ENCODE data around the gene CCDC182.

CCDC182 gene

DNA sequence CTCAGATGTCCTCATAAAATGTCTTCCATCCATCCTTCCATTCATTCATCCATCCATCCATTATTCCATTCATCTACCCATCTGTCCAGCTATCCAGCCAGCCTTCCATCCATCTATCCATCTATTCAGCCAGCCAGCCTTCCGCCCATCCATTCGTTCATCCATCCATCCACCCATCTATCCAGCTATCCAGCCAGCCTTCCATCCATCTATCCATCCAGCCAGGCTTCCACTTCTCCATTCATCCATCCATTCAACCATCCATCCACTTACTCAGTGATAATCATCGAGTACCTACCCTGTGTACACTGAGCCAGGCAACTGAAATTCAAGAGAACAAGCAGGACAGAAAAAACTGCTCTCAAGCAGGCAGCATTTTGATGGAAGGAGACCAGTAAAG is 4.6 kb upstream of the CCDC182 start:
- Histone ChIP-seq H3K4me1 (peaks cover 80% of the 10 kb centered on the region), H4K20me1 (no peaks in the 10 kb centered on the region), H3K4me2 (peak overlapping the region; percentile 82), H3K36me3 (no peaks in the 10 kb centered on the region), H3K27ac (peak overlapping the region; percentile 88), H3K27me3 (no peaks in the 10 kb centered on the region), H3K4me3 (peak overlapping the region; percentile 60), H3K9ac (peak overlapping the region; percentile 73), H3K9me3 (no peaks in the 10 kb centered on the region)
- no peak for TF ChIP-seq Cebpa-rat (IDR thresholded peaks at IDR 0.05)

GRCh38 chr17:57747221-57748017 is 2.3 kb upstream of the CCDC182 start:
- H3K4me2 ChIP-seq = peak overlapping the region; percentile 82
- H3K4me1 ChIP-seq = peaks cover 93% of the 10 kb centered on the region
- peak overlapping the region; percentile 73 for H3K9ac ChIP-seq
- no peaks in the 10 kb centered on the region for H3K27me3 ChIP-seq
- H3K27ac ChIP-seq = peak overlapping the region; percentile 88
- H3K4me3 ChIP-seq = peak overlapping the region; percentile 60; the same call in 1 of the 2 replicates
- no peaks in the 10 kb centered on the region for H4K20me1 ChIP-seq
- H3K36me3 ChIP-seq = no peaks in the 10 kb centered on the region
- H3K9me3 ChIP-seq = no peaks in the 10 kb centered on the region
- TF ChIP-seq Cebpa-rat (IDR thresholded peaks at IDR 0.05) = no peak

- no peak overlapping the region for H3K4me3 ChIP-seq
- H3K9ac ChIP-seq = no peak overlapping the region
- TF ChIP-seq Cebpa-rat (IDR thresholded peaks at IDR 0.05) = no peak
- peaks cover 6% of the 10 kb centered on the region for H3K36me3 ChIP-seq
- peaks cover 82% of the 10 kb centered on the region for H3K4me1 ChIP-seq
- peak overlapping the region; percentile 82 for H3K4me2 ChIP-seq
- H3K27ac ChIP-seq = peak overlapping the region; percentile 88; the same call in 1 of the 2 replicates
- H3K27me3 ChIP-seq = no peaks in the 10 kb centered on the region
- peaks cover 3% of the 10 kb centered on the region; the same call in 1 of the 2 replicates for H3K9me3 ChIP-seq
- no peaks in the 10 kb centered on the region for H4K20me1 ChIP-seq
Observed at GRCh38 chr17:57746221-57746620, 1.1 kb upstream of the CCDC182 start.

DNA sequence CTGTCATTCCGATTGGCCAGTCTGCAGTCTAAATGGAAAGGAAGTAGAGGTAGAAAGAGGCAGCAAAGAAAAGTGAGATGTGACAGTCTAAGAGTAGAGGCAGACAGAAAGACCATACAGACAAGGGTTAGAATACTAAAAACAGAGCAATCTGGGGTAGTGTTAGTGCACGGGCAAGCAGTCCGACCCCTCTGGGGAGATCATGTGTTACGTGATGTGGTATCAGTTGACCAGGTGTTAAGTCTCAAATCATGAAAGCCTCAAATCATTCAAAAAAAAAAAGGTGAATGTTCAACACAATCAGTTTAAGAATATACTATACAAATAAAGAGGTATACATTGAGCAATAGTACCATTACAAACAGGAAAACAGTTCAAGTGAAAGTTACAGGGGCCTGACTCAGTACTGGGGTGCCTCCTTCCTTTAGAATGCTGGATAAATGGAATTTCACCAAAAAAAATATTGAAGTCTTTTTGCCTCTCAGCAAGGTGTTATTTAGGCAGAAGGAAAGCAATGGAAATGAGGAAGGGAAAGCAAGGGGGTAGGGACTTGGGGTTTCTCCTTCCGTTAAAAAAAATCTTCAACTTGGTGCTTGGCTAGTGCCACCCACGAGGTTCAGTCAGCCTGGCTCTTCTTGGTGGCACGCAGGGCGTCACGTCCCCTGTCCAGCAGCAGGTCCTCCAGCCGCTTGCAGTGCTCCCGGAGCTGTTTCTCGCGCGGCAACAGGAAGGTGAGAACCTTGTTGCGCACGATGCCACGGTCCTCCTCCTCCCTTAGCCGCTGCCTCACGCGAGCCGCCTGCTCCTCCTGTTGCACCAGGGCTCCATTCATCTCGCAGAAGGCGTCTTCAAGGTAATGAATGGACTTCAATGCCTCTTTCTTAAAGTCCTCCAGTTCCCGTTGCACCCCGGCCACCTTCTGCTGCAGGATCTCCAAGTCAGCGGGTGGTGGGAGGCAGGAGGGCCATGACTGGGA is 616 bp downstream of the CCDC182 start:
- Histone ChIP-seq H4K20me1 (no peaks in the 10 kb centered on the region), H3K9me3 (peaks cover 6% of the 10 kb centered on the region; the same call in 1 of the 2 replicates), H3K4me2 (peak overlapping the region; percentile 82), H3K27ac (peak overlapping the region; percentile 29; the same call in 1 of the 2 replicates), H3K27me3 (no peaks in the 10 kb centered on the region), H3K36me3 (peaks cover 17% of the 10 kb centered on the region), H3K4me1 (peaks cover 82% of the 10 kb centered on the region), H3K4me3 (no peak overlapping the region), H3K9ac (no peak overlapping the region)
- TF ChIP-seq Cebpa-rat (IDR thresholded peaks at IDR 0.05) = no peak

- no peak for TF ChIP-seq Cebpa-rat (IDR thresholded peaks at IDR 0.05)
- peaks cover 13% of the 10 kb centered on the region for H3K9me3 ChIP-seq
- H3K4me1 ChIP-seq = peaks cover 58% of the 10 kb centered on the region
- no peak overlapping the region for H3K4me3 ChIP-seq
- H3K36me3 ChIP-seq = peaks cover 30% of the 10 kb centered on the region
- no peaks in the 10 kb centered on the region for H3K27me3 ChIP-seq
- H3K4me2 ChIP-seq = peak overlapping the region; percentile 25
- no peak overlapping the region for H3K27ac ChIP-seq
- no peak overlapping the region for H3K9ac ChIP-seq
- H4K20me1 ChIP-seq = no peaks in the 10 kb centered on the region
Observed at GRCh38 chr17:57740235-57740528, 4.9 kb downstream of the CCDC182 start.

DNA sequence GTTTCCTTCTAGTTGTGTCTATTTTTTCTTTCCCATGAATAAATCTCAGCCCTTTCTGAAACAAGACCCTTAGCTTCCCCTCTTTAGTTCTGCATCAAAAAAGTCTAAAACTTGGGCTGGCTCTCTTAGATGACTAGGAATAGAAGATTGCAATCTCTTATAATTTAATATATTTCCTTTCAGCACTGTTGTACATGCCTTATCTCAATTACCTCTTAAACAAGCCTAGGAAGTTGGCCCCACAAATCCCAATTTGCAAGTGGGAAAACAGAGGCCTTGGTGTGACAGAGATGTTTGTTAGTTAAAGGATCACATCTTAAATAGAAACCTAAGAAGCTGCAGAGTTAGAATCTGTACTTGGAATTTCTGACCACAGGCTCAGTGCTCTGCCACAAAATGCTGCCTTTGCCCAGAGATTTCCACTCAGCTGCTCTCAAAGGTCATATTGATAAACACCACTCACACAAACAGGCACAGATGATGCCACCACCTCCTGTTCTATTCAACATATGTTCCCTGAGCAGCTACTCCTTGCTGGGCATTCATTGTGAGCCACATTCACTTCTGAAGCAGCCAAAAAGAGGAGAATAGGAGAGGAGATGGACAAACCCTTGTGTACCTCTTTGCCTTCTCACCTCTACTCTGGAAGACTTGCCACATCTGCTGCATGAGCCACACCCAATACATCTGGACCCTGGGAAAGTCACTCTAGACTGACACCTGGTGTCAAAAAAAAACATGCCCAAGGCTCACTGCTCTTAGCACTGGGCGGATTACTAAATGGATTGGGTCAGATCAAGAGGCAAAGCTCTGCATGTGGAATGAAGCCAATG is 5.5 kb downstream of the CCDC182 start:
- Histone ChIP-seq H3K4me1 (peaks cover 58% of the 10 kb centered on the region), H3K9ac (no peak overlapping the region), H3K4me2 (peak overlapping the region; percentile 25), H4K20me1 (no peaks in the 10 kb centered on the region), H3K9me3 (peaks cover 13% of the 10 kb centered on the region), H3K27me3 (no peaks in the 10 kb centered on the region), H3K36me3 (peaks cover 30% of the 10 kb centered on the region), H3K4me3 (no peak overlapping the region), H3K27ac (no peak overlapping the region)
- no peak for TF ChIP-seq Cebpa-rat (IDR thresholded peaks at IDR 0.05)

DNA sequence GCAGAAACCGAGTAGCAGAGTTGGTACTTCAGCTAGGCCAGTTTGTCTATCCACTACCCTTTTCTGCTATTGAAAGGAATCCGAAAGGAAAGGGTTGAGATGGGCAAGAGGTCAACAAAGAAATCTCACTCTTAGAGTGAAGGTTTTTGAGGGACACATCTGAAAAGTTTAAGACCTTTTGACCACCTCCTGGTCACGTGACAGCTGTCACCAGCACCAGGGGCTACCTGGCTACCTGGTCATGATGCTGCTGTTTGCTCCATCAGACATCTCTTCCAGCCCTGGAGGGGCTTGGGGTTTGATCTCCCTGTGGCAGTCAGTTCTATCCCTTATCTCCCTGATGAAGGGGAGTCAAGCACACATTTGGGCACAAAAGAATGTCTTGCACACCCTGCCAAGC is 7.6 kb downstream of the CCDC182 start:
- Histone ChIP-seq H3K27me3 (no peaks in the 10 kb centered on the region), H3K4me3 (no peak overlapping the region), H4K20me1 (no peaks in the 10 kb centered on the region), H3K4me1 (peaks cover 58% of the 10 kb centered on the region), H3K9me3 (peaks cover 13% of the 10 kb centered on the region), H3K4me2 (no peak overlapping the region), H3K36me3 (peaks cover 37% of the 10 kb centered on the region), H3K27ac (no peak overlapping the region), H3K9ac (no peak overlapping the region)
- no peak for TF ChIP-seq Cebpa-rat (IDR thresholded peaks at IDR 0.05)

DNA sequence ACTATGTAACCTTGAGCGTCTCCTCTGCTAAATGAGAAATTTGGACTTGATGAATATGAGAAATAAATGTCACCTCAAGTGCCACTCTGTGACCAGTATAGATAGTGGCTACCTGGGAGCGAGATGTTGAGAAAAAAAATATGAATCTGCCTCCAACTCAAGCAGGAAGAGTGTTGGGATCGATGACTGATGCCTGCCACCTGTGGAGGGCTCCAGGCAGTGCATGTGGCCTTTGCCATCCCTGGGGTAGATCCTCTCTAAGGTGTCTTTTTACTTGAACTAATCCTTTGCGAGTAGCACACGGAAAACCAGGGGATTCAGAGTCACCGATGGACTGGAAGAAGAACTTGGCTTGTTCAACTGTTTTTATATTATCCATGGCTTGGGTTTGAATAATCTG is 9.4 kb downstream of the CCDC182 start:
- H3K27ac ChIP-seq = peak overlapping the region; percentile 49
- H3K27me3 ChIP-seq = no peaks in the 10 kb centered on the region
- no peaks in the 10 kb centered on the region for H4K20me1 ChIP-seq
- H3K4me1 ChIP-seq = peaks cover 69% of the 10 kb centered on the region
- peak overlapping the region; percentile 22; the same call in 1 of the 2 replicates for H3K9ac ChIP-seq
- peak overlapping the region; percentile 51 for H3K4me2 ChIP-seq
- no peak for TF ChIP-seq Cebpa-rat (IDR thresholded peaks at IDR 0.05)
- H3K36me3 ChIP-seq = peaks cover 29% of the 10 kb centered on the region
- H3K4me3 ChIP-seq = no peak overlapping the region
- H3K9me3 ChIP-seq = peaks cover 7% of the 10 kb centered on the region

DNA sequence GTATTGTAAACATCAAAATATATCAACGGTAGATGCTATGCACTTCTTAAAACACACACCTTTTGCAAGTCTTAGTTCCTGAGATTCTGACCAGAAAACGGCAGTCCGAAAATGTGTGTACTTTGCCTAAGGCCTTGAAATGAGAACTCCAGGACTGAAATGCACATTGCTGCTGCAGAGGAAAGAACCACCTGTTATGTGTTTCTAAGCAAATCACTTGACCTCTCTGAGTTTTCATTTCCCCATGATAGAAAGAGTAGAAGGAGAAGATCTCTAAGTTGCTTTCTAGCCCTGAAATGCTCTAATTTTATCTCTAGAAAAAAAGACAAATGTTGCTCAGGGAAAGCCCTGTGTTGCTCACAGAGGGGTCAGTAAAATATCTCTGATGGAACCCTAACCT is 9.9 kb downstream of the CCDC182 start:
- no peaks in the 10 kb centered on the region for H3K27me3 ChIP-seq
- peak overlapping the region; percentile 51 for H3K4me2 ChIP-seq

More for the DNA sequence above, 9.9 kb downstream of the CCDC182 start:
- no peaks in the 10 kb centered on the region for H4K20me1 ChIP-seq
- peak overlapping the region; percentile 22; the same call in 1 of the 2 replicates for H3K9ac ChIP-seq
- H3K4me1 ChIP-seq = peaks cover 69% of the 10 kb centered on the region
- peak overlapping the region; percentile 49 for H3K27ac ChIP-seq
- H3K4me3 ChIP-seq = no peak overlapping the region
- peaks cover 7% of the 10 kb centered on the region for H3K9me3 ChIP-seq
- H3K36me3 ChIP-seq = peaks cover 29% of the 10 kb centered on the region
- no peak for TF ChIP-seq Cebpa-rat (IDR thresholded peaks at IDR 0.05)
